SU-DHL-6 (cell line): ENCODE results near the gene HOXA3.

Experiments used
- H2AFZ ChIP-seq: fragments of 200-600 bp; sonication (generic); 2 replicates; pipeline ENCODE4 v1.6.1; 2014; ENCODE audit warnings: low read depth, mild to moderate bottlenecking, moderate library complexity, mixed read lengths, antibody characterized with exemption, low read length; ENCODE audit not compliant: severe bottlenecking
- H3F3A ChIP-seq: fragments of 200-600 bp; shearing (Covaris generic); 2 replicates; pipeline ENCODE4 v1.6.0; 2016; ENCODE audit warnings: antibody characterized with exemption, mild to moderate bottlenecking; ENCODE audit not compliant: insufficient read depth
- H3K27ac ChIP-seq: fragments of 200-600 bp; sonication (generic); 2 replicates; pipeline ENCODE4 v1.5.1; 2016; ENCODE audit warnings: low read depth, mild to moderate bottlenecking, low read length, moderate library complexity, mixed read lengths
- H3K27me3 ChIP-seq: fragments of 200-600 bp; sonication (generic), shearing (Covaris generic); 2 replicates; pipeline ENCODE4 v1.6.0; 2014; ENCODE audit warnings: mild to moderate bottlenecking, low read length
- H3K36me3 ChIP-seq: fragments of 200-600 bp; sonication (generic); 2 replicates; pipeline ENCODE4 v1.6.1; 2014; ENCODE audit warnings: mild to moderate bottlenecking, low read length, mixed read lengths
- H3K4me2 ChIP-seq: fragments of 300-600, 200-600 bp; shearing (Covaris generic), sonication (generic); 2 replicates; pipeline ENCODE4 v1.6.0; 2014; ENCODE audit warnings: low read length, low read depth, mild to moderate bottlenecking; ENCODE audit not compliant: poor library complexity, severe bottlenecking
- H3K4me3 ChIP-seq: fragments of 200-600 bp; sonication (generic); 2 replicates; pipeline ENCODE4 v1.5.1; 2014; ENCODE audit warnings: antibody characterized with exemption, low read length, mild to moderate bottlenecking, mixed read lengths; ENCODE audit not compliant: insufficient read depth, poor library complexity, severe bottlenecking
- H3K79me2 ChIP-seq: fragments of 200-600 bp; sonication (generic); 2 replicates; pipeline ENCODE4 v1.6.1; 2014; ENCODE audit warnings: mild to moderate bottlenecking, low read length, moderate library complexity; ENCODE audit not compliant: insufficient read depth
- H3K9ac ChIP-seq: fragments of 200-600 bp; sonication (generic); 2 replicates; pipeline ENCODE4 v1.7.0; 2014; ENCODE audit warnings: mild to moderate bottlenecking, low read length
- H3K9me2 ChIP-seq: fragments of 200-600 bp; sonication (generic); replicated peaks from 2 replicates; pipeline ENCODE4 v1.6.1; 2014; ENCODE audit warnings: low read length; ENCODE audit not compliant: insufficient read depth
- H3K9me3 ChIP-seq: fragments of 200-600 bp; sonication (generic); 2 replicates; pipeline ENCODE4 v1.6.1; 2014; ENCODE audit warnings: low read length, mixed read lengths; ENCODE audit not compliant: insufficient read depth
- H4K20me1 ChIP-seq: fragments of 200-600 bp; sonication (generic); 2 replicates; pipeline ENCODE4 v1.6.1; 2014; ENCODE audit warnings: low read depth, mild to moderate bottlenecking, antibody characterized with exemption, low read length, moderate library complexity, mixed read lengths
- CTCF ChIP-seq: fragments of 200-600 bp; sonication (generic); IDR thresholded peaks from one replicate; pipeline ENCODE4 v1.5.1; 2017; ENCODE audit warnings: antibody characterized with exemption, mild to moderate bottlenecking, low read length, moderate library complexity; ENCODE audit not compliant: insufficient read depth, poor library complexity, severe bottlenecking
- EZH2phosphoT487 ChIP-seq: fragments of 200-600 bp; sonication (generic), shearing (Covaris generic); conservative IDR thresholded peaks from 2 replicates; pipeline ENCODE4 v1.6.1; 2018; ENCODE audit warnings: mild to moderate bottlenecking, antibody characterized with exemption, low read length, moderate library complexity, mixed read lengths

The HOXA3 gene

GRCh38 chr7:27068259-27068658 is 84.1 kb downstream of the HOXA3 start:
- Histone ChIP-seq H3K9me3 (no peaks in the 10 kb centered on the region), H3K27me3 (no peaks in the 10 kb centered on the region), H3K4me2 (no peak overlapping the region), H3K9me2 (no peaks in the 10 kb centered on the region), H2AFZ (no peak overlapping the region), H3F3A (no peaks in the 10 kb centered on the region), H3K79me2 (no peaks in the 10 kb centered on the region), H3K36me3 (no peaks in the 10 kb centered on the region), H4K20me1 (no peaks in the 10 kb centered on the region), H3K9ac (no peak overlapping the region), H3K4me3 (no peak overlapping the region), H3K27ac (no peak overlapping the region)
- TF ChIP-seq CTCF (no peak), EZH2phosphoT487 (no peak)

- Histone ChIP-seq H2AFZ (no peak overlapping the region), H4K20me1 (no peaks in the 10 kb centered on the region), H3F3A (no peaks in the 10 kb centered on the region), H3K36me3 (no peaks in the 10 kb centered on the region), H3K9ac (no peak overlapping the region), H3K27ac (no peak overlapping the region), H3K79me2 (no peaks in the 10 kb centered on the region), H3K9me3 (no peaks in the 10 kb centered on the region), H3K4me3 (no peak overlapping the region), H3K9me2 (no peaks in the 10 kb centered on the region), H3K4me2 (no peak overlapping the region), H3K27me3 (no peaks in the 10 kb centered on the region)
- TF ChIP-seq EZH2phosphoT487 (no peak), CTCF (no peak)
Observed at GRCh38 chr7:27066148-27066547, 86.2 kb downstream of the HOXA3 start.

- Histone ChIP-seq H3K79me2 (no peaks in the 10 kb centered on the region), H4K20me1 (no peaks in the 10 kb centered on the region), H3K27ac (no peak overlapping the region), H3F3A (no peaks in the 10 kb centered on the region), H3K27me3 (no peaks in the 10 kb centered on the region), H3K9me2 (no peaks in the 10 kb centered on the region), H3K4me2 (no peak overlapping the region), H2AFZ (no peak overlapping the region), H3K9me3 (no peaks in the 10 kb centered on the region), H3K36me3 (no peaks in the 10 kb centered on the region), H3K4me3 (no peak overlapping the region), H3K9ac (no peak overlapping the region)
- TF ChIP-seq EZH2phosphoT487 (no peak), CTCF (no peak)
Observed at GRCh38 chr7:27065709-27066108, 86.7 kb downstream of the HOXA3 start.
